H1 (cell line): ENCODE data around the gene TBC1D3B.
"Not testable (repeated sequence)": the region's sequence is repeated elsewhere in the genome, so short reads cannot be mapped to it uniquely, and the experiment has no call there.

ENCODE experiments used
- ATF2 ChIP-seq: IDR thresholded peaks from 2 replicates; pipeline ENCODE4 v1.6.1; 2012; ENCODE audit warnings: low read length, inconsistent platforms
- BRCA1 ChIP-seq: IDR thresholded peaks from 2 replicates; pipeline ENCODE4 v1.6.1; 2012; ENCODE audit warnings: low read depth, low read length, improper control_type of control experiment
- CTCF ChIP-seq, 3 experiments: IDR thresholded peaks; 1 replicate in 2 of 3; 2 replicates in 1 of 3; pipeline versions ENCODE4 v1.5.1 to v1.6.1; 2011; ENCODE audit warnings: low read length in 3 of 3, mild to moderate bottlenecking in 3 of 3, inconsistent platforms in 2 of 3, low read depth in 1 of 3, moderate library complexity in 1 of 3; ENCODE audit not compliant: insufficient read depth in 1 of 3; ENCODE audit errors: control extremely low read depth in 1 of 3
- FOSL1 ChIP-seq: IDR thresholded peaks from 2 replicates; pipeline ENCODE4 v1.6.1; 2011; ENCODE audit warnings: mild to moderate bottlenecking, low read depth, low read length, moderate library complexity; ENCODE audit not compliant: insufficient read depth
- RBBP5 ChIP-seq: IDR thresholded peaks from 2 replicates; pipeline ENCODE4 v1.7.1; 2012; ENCODE audit warnings: low read depth, mild to moderate bottlenecking, inconsistent platforms, low read length, moderate library complexity, borderline replicate concordance
- RNF2 ChIP-seq: fragments of 200-900, 300-1000 bp; sonication (generic); IDR thresholded peaks from 2 replicates; pipeline ENCODE4 v1.7.1; 2016; ENCODE audit warnings: borderline replicate concordance, low read depth, mild to moderate bottlenecking, antibody characterized with exemption, low read length; ENCODE audit not compliant: poor library complexity, severe bottlenecking; ENCODE audit errors: missing control alignments
- SP2 ChIP-seq: IDR thresholded peaks from 2 replicates; pipeline ENCODE4 v1.6.1; 2012; ENCODE audit warnings: mild to moderate bottlenecking, low read length, inconsistent platforms
- SUZ12 ChIP-seq: fragments of 200-600 bp; sonication (generic); IDR thresholded peaks from 2 replicates; pipeline ENCODE4 v1.6.1; 2012; ENCODE audit warnings: mild to moderate bottlenecking, inconsistent platforms, low read length, moderate library complexity, mixed read lengths
- TAF1 ChIP-seq: IDR thresholded peaks from 2 replicates; pipeline ENCODE4 v1.6.1; 2011; ENCODE audit warnings: mild to moderate bottlenecking, low read depth, low read length
- TEAD4 ChIP-seq: IDR thresholded peaks from 2 replicates; pipeline ENCODE4 v1.6.1; 2012; ENCODE audit warnings: low read depth, low read length, inconsistent platforms, mixed read lengths
- USF2 ChIP-seq: IDR thresholded peaks from 2 replicates; pipeline ENCODE4 v1.6.1; 2011; ENCODE audit warnings: low read length, improper control_type of control experiment

GRCh38 chr17:36190549-36191330 lies 14.3 kb upstream of the TBC1D3B start:
- not testable (repeated sequence) for TF ChIP-seq USF2; FOSL1; CTCF (IDR thresholded peaks at IDR 0.05; ENCODE audit: control extremely low read depth in 1 of 3, insufficient read depth in 1 of 3, low read depth in 1 of 3, low read length in 3 of 3); SP2; BRCA1; RBBP5; RNF2; SUZ12; TAF1; TEAD4; ATF2
